Measurements from ENCODE around the gene TNP1. TPM values are rescaled to one million over a fixed set of nuclear protein-coding genes. Genes with fewer than 3 reads are reported as not detected.

Gene TNP1
- total and polyA plus RNA-seq, 2 experiments from 2014 or later: not detected

GRCh38 chr2:216819766-216820165 lies 40.1 kb downstream of the TNP1 start:
- no peak overlapping the region for H3K4me3 ChIP-seq
- ATAC-seq: no peak
- no peaks in the 10 kb centered on the region for H3F3A ChIP-seq (replicated peaks; ENCODE audit: low read depth)

More at GRCh38 chr2:216819766-216820165, 40.1 kb downstream of the TNP1 start:
- peaks cover 3% of the 10 kb centered on the region for H3K27me3 Mint-ChIP-seq (ENCODE audit: insufficient read depth, low read depth, poor library complexity)
- no peaks in the 10 kb centered on the region for H3K36me3 ChIP-seq (ENCODE audit: insufficient read depth)
- no peak overlapping the region for H3K4me2 ChIP-seq
- no peak overlapping the region for H2AFZ ChIP-seq
- H3K27ac Mint-ChIP-seq: no peak overlapping the region
- no peaks in the 10 kb centered on the region for H3K27me3 ChIP-seq (ENCODE audit: insufficient read depth)
- peaks cover 14% of the 10 kb centered on the region; the same call in 1 of the 2 replicates for H3K9me2 ChIP-seq (ENCODE audit: insufficient read depth)
- no peaks in the 10 kb centered on the region for H3K9me3 Mint-ChIP-seq
- no peak for TF ChIP-seq EZH2phosphoT487 (IDR thresholded peaks at IDR 0.05; ENCODE audit: unreplicated experiment)
- TF ChIP-seq CTCF (conservative IDR thresholded peaks at IDR 0.05; ENCODE audit: low read depth in 2 of 2): no peak
- no peak for TF ChIP-seq STAT1 (IDR thresholded peaks at IDR 0.05; ENCODE audit: unreplicated experiment)
- no peak for TF ChIP-seq ZNF114 (CRISPR knock-in tag; IDR thresholded peaks at IDR 0.05)
- no peak for TF ChIP-seq JUNB (IDR thresholded peaks at IDR 0.05; ENCODE audit: unreplicated experiment)
- TF ChIP-seq EZH2 (IDR thresholded peaks at IDR 0.05; ENCODE audit: low read depth, unreplicated experiment): no peak
- TF ChIP-seq NANOG (IDR thresholded peaks at IDR 0.05; ENCODE audit: borderline replicate concordance): no peak
- TF ChIP-seq ETS1 (IDR thresholded peaks at IDR 0.05): no peak
- no peak for TF ChIP-seq POLR2AphosphoS5 (IDR thresholded peaks at IDR 0.05; ENCODE audit: low read depth)
- TF ChIP-seq REST (IDR thresholded peaks at IDR 0.05; ENCODE audit: unreplicated experiment): no peak
- no peak for TF ChIP-seq ZNF462 (CRISPR knock-in tag; IDR thresholded peaks at IDR 0.05)
- TF ChIP-seq CREB1 (CRISPR knock-in tag; IDR thresholded peaks at IDR 0.05; ENCODE audit: low read depth): no peak
- no peak for TF ChIP-seq ZNF331 (CRISPR knock-in tag; IDR thresholded peaks at IDR 0.05; ENCODE audit: low read depth)
- H3K79me2 ChIP-seq (replicated peaks; ENCODE audit: insufficient read depth): no peaks in the 10 kb centered on the region
- no peak overlapping the region for H3K27ac ChIP-seq (ENCODE audit: low read depth)
- H4K20me1 ChIP-seq (replicated peaks; ENCODE audit: insufficient read depth): no peaks in the 10 kb centered on the region
- DNase-seq (ENCODE audit: low spot score): no peak
- H3K4me3 Mint-ChIP-seq: no peak overlapping the region
- no peaks in the 10 kb centered on the region for H3K36me3 Mint-ChIP-seq (ENCODE audit: low read depth)
- H3K4me1 ChIP-seq (ENCODE audit: insufficient read depth): no peaks in the 10 kb centered on the region
- no peaks in the 10 kb centered on the region for H3K4me1 Mint-ChIP-seq
